Naive thymus-derived CD8-positive, alpha-beta T cell (primary cell): ENCODE data around the gene TMEM30A. TPM values are rescaled to one million over a fixed set of nuclear protein-coding genes. Genes with fewer than 3 reads are reported as not detected.

Experiments
- ATAC-seq, 2 donors: fragments of 150-1000 bp; cut with Tn5 transposase in 1 of 2; sonication (Bioruptor Pico), chemical (Tn5 transposase) in 1 of 2; 1 replicate in 1 of 2; 2 replicates in 1 of 2; pipeline ENCODE4 v1.10.0; 2021; ENCODE audit warnings: mild to moderate bottlenecking in 2 of 2, moderate library complexity in 2 of 2
- POLR2A ChIA-PET: fragments of 350-600 bp; sonication (Branson Sonifier 250); formaldehyde crosslinking; loops from one replicate; lab custom pipeline; 2021; ENCODE audit warnings: antibody characterized with exemption; lab: Charles Lee
- DNase-seq, 10 donors: peaks; one replicate each; pipeline versions ENCODE4 v3.0.0 to v3.0.0-alpha.2; 2020 to 2022
- H3K27ac Mint-ChIP-seq, 10 donors: one replicate each; pipeline ENCODE4 v1.8.0; 2020 to 2022; ENCODE audit warnings: mild to moderate bottlenecking in 10 of 10, mixed read lengths in 10 of 10, moderate library complexity in 4 of 10, inconsistent platforms in 1 of 10
- H3K27me3 Mint-ChIP-seq, 5 donors: one replicate each; pipeline ENCODE4 v1.8.0; 2021 to 2022; ENCODE audit warnings: mixed read lengths in 5 of 5
- H3K36me3 Mint-ChIP-seq, 3 donors: one replicate each; pipeline ENCODE4 v1.8.0; 2020 to 2022; ENCODE audit warnings: mixed read lengths in 3 of 3, mild to moderate bottlenecking in 2 of 3, inconsistent platforms in 1 of 3
- H3K4me1 Mint-ChIP-seq, 4 donors: one replicate each; pipeline ENCODE4 v1.8.0; 2021 to 2022; ENCODE audit warnings: mixed read lengths in 4 of 4
- H3K4me3 Mint-ChIP-seq, 10 donors: one replicate each; pipeline ENCODE4 v1.8.0; 2020 to 2022; ENCODE audit warnings: mild to moderate bottlenecking in 10 of 10, mixed read lengths in 10 of 10, moderate library complexity in 6 of 10, inconsistent platforms in 1 of 10
- H3K9me3 Mint-ChIP-seq, 9 donors: one replicate each; pipeline ENCODE4 v1.8.0; 2020 to 2022; ENCODE audit warnings: mixed read lengths in 9 of 9, mild to moderate bottlenecking in 3 of 9, inconsistent platforms in 1 of 9, moderate library complexity in 1 of 9
- polyA plus RNA-seq, 3 donors: library from polyadenylated mRNA; unstranded; fragments of 300-500 nt; fragmentation: Illumina TruSeq; gene quantifications; one replicate each; pipeline ENCODE4 v1.2.3, GENCODE V29; 2021
- total RNA-seq, 8 experiments: library from RNA in 2 of 8; stranded (reverse) in 2 of 8; gene quantifications; one replicate each; pipeline ENCODE4 v1.2.3 and lab custom pipeline; 2021 to 2026

The TMEM30A gene
- total and polyA plus RNA-seq, 5 experiments from 2014 or later = 36.8 to 68.3 (median 50.9) TPM

DNA sequence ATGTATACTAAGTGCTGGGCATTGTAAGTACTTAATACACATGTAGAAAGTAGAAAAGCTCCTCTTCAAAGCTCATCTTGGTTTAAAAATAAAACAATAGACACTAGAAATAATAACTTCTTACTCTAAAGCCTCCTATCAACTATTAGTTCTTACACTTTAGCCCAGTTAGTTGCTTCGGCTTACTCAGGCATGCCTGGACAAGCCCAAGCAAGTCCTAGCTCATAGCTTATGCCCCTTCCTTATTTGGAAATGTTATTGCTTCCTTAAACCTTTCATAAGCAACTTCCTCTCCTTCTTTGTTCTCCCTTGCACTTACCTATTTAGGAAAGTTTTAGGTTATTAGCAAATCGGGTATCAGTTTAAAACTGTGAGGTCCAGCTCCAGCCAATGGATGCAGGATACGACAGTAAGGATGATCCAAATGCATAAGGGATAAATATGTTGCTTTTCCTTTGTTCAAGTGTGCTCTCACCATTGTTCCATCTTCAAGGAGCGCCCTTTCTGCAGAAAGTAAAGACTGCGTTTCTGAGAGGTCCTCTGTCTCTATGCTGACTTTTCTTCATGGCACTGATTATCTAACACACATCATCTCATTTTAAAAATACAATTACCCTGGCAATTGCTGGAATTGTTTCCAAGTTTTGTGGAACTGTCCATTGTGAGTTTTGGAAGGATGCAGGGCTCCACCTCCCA lies 12.3 kb downstream of the TMEM30A start:
- POLR2A ChIA-PET = no interaction called here
- Mint-ChIP-seq H3K9me3 (no peaks in the 10 kb centered on the region), H3K27me3 (no peaks in the 10 kb centered on the region), H3K4me1 (peaks cover 34 to 79% (median 75%) of the 10 kb centered on the region in 4 donors), H3K36me3 (peaks cover 9 to 39% (median 11%) of the 10 kb centered on the region in 3 donors), H3K4me3 (no peak overlapping the region), H3K27ac (peak overlapping the region in 7 of 10 donors; percentile 0 to 72 (median 26))
- DNase-seq (no peak), ATAC-seq (no peak)

DNA sequence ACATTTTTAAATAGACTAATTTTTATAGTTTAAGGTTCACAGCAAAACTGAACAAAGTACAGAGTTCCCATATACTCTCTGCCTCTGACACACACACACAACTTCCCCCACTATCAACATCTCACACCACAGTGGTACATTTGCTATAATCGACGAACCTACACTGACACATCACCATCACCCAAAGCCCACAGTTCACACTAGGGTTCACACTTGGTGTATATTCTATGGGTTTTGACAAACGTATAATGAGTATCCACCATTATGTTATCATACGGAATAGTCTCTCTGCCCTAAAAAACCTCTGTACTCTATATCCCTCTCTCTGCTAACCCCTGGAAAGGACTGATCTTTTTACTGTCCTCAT lies 15.6 kb downstream of the TMEM30A start:
- H3K4me3 Mint-ChIP-seq = no peak overlapping the region
- ATAC-seq (no peak), DNase-seq (no peak)
- H3K36me3 Mint-ChIP-seq = peaks cover 0 to 37% (median 12%) of the 10 kb centered on the region in 3 donors
- peak overlapping the region in 7 of 10 donors; percentile 3 to 71 (median 31) for H3K27ac Mint-ChIP-seq
- peaks cover 16 to 58% (median 47%) of the 10 kb centered on the region in 4 donors for H3K4me1 Mint-ChIP-seq
- POLR2A ChIA-PET = no interaction called here
- no peaks in the 10 kb centered on the region for H3K27me3 Mint-ChIP-seq
- no peaks in the 10 kb centered on the region for H3K9me3 Mint-ChIP-seq

DNA sequence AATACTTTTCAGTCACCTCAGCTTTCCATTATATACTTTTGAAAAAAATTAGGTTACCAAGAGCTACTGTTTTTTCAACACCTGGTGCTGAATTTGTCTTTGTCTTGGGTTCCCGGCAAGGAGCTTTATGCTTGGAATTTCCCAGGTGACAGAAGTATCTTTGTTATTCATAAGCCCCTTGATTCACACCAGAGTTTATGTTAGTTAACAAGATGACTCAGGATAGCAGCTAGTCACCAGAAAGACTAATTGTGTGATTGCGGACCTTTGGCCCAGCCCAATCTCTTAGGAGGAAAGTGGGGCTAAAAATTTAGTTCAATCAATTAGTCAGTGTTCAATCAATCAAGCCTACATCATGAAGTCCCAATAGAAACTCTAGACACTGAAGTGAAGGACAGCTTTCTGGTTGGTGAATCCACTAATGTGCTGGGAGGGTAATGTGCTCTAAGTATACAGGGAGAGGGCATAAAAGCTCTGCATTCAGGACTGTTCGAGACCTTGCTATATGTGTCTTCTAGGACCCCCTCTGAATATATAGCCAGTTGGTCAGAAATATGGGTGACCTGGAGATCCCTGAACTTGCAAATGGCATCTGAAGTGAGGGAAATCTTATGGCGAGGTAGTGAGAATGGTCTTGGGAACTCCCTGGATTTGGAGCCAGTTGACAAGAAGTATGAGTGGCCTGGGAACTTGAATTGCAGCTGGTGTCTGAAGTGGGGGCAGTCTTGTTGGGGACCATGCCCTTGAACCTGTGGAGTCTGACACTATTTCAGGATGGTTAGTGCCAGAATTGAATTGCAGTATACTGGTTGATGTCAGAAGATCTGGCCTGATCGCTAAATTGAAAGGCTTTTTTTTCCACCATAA lies 16.2 kb downstream of the TMEM30A start:
- Mint-ChIP-seq H3K4me3 (peak overlapping the region in 1 of 10 donors; percentile 20), H3K27ac (peak overlapping the region in 9 of 10 donors; percentile 3 to 71 (median 31)), H3K9me3 (no peaks in the 10 kb centered on the region), H3K36me3 (peaks cover 0 to 40% (median 12%) of the 10 kb centered on the region in 3 donors), H3K27me3 (no peaks in the 10 kb centered on the region), H3K4me1 (peaks cover 15 to 54% (median 44%) of the 10 kb centered on the region in 4 donors)
- ATAC-seq = no peak
- POLR2A ChIA-PET = interaction anchor here (0.9 kb wide), 1 partner anchor 10 kb away, joined by 3 read pairs; no protein-coding TSS in a partner anchor
- no peak for DNase-seq

DNA sequence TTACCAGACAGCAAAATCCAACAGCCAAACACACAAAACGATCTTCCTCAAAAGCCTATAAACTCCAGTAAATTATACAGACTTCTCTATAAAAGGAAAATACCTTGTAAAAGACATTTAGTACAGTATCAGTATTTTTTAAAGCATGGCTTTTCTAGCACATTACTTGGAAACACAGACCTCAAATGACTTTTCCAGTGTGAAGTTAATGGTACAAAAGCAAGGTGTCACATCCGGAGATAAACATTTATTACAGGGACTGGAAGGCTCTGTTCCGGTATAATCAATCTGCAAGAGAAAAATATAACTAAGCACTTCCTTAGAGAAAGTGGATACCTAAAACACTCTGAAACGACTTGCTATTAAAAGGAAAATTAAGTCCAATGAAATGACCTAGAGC lies 17.1 kb downstream of the TMEM30A start:
- DNase-seq (no peak), ATAC-seq (no peak)
- no peaks in the 10 kb centered on the region for H3K9me3 Mint-ChIP-seq
- H3K27me3 Mint-ChIP-seq = no peaks in the 10 kb centered on the region
- H3K36me3 Mint-ChIP-seq = peaks cover 0 to 41% (median 12%) of the 10 kb centered on the region in 3 donors
- peak overlapping the region in 2 of 10 donors; percentile 20 to 31 for H3K27ac Mint-ChIP-seq
- no peak overlapping the region for H3K4me3 Mint-ChIP-seq
- peaks cover 15 to 46% (median 41%) of the 10 kb centered on the region in 4 donors for H3K4me1 Mint-ChIP-seq
- POLR2A ChIA-PET = interaction anchor here (0.9 kb wide), 1 partner anchor 9 kb away, joined by 3 read pairs; no protein-coding TSS in a partner anchor

DNA sequence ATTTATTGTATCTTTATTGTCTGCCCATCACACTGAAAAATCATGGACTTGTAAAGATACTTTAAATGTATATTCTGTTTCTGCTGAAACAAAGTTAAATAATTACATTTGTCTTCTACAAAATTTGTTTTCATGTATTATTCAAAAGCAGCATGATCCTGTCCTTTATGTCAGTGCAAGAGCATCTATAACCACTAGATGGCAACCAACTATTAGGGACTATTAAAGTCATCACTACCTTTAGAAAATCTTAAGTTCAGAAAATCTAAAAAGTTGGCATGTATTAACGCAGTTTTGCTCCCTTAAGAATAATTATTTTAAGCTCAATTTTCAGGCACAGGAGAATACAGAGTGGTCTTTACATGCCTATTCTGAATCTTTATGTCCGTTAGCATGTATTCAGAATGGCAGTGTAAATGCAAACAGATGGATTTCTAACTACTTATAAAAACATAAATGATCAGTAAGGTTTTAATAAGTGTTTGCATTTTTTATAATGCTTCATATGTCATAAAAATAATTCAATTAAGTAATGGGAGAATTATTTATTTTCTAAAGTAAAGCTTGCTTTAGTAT lies 17.8 kb downstream of the TMEM30A start:
- DNase-seq = peak in 3 of 10 donors; percentile 36 to 47 (median 36)
- no peaks in the 10 kb centered on the region for H3K27me3 Mint-ChIP-seq
- peak overlapping the region in 1 of 10 donors; percentile 22 for H3K4me3 Mint-ChIP-seq
- POLR2A ChIA-PET = no interaction called here
- H3K9me3 Mint-ChIP-seq = no peaks in the 10 kb centered on the region
- H3K27ac Mint-ChIP-seq = peak overlapping the region in 1 of 10 donors; percentile 5
- H3K4me1 Mint-ChIP-seq = peaks cover 11 to 42% (median 34%) of the 10 kb centered on the region in 4 donors
- ATAC-seq = peak; percentile 63
- peaks cover 0 to 43% (median 8%) of the 10 kb centered on the region in 3 donors for H3K36me3 Mint-ChIP-seq

DNA sequence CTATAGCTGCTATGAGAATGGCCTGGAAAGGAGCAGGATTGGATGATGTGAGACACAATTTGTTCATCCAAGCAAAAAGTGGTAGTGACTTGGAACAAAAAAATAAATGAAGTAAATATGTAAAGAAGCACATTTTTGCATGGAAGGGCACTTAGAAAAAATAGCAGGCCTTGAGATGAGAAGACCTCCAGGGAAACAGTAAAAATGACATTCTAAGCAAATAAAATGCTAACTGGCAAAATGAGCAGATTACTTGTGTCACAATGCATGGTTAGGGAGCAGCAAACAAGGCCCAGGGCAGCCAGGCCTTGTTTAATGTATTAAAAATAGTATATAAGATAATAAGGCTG lies 21.2 kb downstream of the TMEM30A start:
- Mint-ChIP-seq H3K9me3 (no peaks in the 10 kb centered on the region), H3K27me3 (no peaks in the 10 kb centered on the region), H3K36me3 (peaks cover 0 to 66% (median 8%) of the 10 kb centered on the region in 3 donors), H3K4me3 (no peak overlapping the region), H3K4me1 (peaks cover 6 to 17% (median 10%) of the 10 kb centered on the region in 4 donors), H3K27ac (peak overlapping the region in 2 of 10 donors; percentile 8 to 31)
- POLR2A ChIA-PET = no interaction called here
- ATAC-seq (no peak), DNase-seq (no peak)

DNA sequence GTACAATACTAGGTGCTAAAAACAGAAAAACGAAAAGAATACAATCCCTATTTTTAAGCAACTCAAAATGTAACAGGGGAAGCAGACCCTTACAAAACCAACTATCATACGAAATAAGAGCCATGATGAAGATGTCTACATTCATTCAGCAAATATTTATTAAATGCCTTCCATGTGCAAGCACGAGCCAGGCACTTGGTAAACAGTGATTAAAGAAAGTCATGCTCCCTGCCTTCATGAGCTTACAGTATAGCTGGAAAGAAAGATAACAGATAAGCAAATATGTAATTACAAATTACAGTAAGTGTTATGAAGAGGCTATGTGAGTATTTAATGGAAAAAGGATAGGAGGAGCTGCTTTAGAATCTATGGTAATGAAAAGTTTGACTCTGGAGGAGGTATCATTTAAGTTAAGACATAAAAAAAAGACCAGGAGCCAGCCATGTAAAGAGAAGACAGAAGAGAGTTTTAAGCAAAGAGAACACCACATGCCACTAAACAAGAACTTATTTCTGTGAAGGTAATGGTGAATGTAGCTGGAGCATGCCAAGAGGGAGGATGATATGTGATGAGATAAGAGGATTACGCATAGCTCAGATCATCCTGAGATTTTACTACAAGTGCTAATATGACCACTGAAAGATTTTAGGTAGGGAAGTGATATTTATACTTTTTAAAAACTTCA lies 21.7 kb downstream of the TMEM30A start:
- peaks cover 0 to 70% (median 8%) of the 10 kb centered on the region in 3 donors for H3K36me3 Mint-ChIP-seq
- H3K9me3 Mint-ChIP-seq = no peaks in the 10 kb centered on the region
- H3K27me3 Mint-ChIP-seq = no peaks in the 10 kb centered on the region
- POLR2A ChIA-PET = no interaction called here
- H3K4me1 Mint-ChIP-seq = peaks cover 6 to 14% (median 6%) of the 10 kb centered on the region in 4 donors
- no peak overlapping the region for H3K4me3 Mint-ChIP-seq
- no peak for DNase-seq
- no peak for ATAC-seq
- H3K27ac Mint-ChIP-seq = peak overlapping the region in 1 of 10 donors; percentile 31

DNA sequence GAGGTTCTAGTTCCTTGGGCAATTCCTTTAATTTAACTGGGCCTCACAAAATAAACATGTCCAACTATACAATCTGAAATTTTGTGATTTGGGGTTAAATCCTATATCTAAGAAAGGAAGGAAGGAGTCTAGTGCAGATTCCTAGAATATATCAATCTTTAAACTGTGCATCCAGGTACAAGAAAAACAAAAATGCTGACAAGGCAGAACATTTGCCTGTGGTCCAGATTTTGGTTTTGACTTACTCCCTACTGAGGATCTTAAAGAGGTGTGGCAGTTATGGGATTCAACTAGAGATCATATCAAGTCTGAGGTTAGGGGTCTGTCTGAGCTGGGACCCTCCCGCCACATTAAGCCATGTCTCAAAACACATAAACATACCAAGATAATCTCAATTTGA lies 23.3 kb downstream of the TMEM30A start:
- peaks cover 0 to 6% (median 2%) of the 10 kb centered on the region in 4 donors for H3K4me1 Mint-ChIP-seq
- DNase-seq = no peak
- no peaks in the 10 kb centered on the region for H3K9me3 Mint-ChIP-seq
- peaks cover 0 to 80% (median 13%) of the 10 kb centered on the region in 3 donors for H3K36me3 Mint-ChIP-seq
- no peak overlapping the region for H3K27ac Mint-ChIP-seq
- no peak for ATAC-seq
- no peak overlapping the region for H3K4me3 Mint-ChIP-seq
- POLR2A ChIA-PET = interaction anchor here (0.5 kb wide), 1 partner anchor 136 kb away, joined by 3 read pairs; no protein-coding TSS in a partner anchor
- H3K27me3 Mint-ChIP-seq = no peaks in the 10 kb centered on the region

DNA sequence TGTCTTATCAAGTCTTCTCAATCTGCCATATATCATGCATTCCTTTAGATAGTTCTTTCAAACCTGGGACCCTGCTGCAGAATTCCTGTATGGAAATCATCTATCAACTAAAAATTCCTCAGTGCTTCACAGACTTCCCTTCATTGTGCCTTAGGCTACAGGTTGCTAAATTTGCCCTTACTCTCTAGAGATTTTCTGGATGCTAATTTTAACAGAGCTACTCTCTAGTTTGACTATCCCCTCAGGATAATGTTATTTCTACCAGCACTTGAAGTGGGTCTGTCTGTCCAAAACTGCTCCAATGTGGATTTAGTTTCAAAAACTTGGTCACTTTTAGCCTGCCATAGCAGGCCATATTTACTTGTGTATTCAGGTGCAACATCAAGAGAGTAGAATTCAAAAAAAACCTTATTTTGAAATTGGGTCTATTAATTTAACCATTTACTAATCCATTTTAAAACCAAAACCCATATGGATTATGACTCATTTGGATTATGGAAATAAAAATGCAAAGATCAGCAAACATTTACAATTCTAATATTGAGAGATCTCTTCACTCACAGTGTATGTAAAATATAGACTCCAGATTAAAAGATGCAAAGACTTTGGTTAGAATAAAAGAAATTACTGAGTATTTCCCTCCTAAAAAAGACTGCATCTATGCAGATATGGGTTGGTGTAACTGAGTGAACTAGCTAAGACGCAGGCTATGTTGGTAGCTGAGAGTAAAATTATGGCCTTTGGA lies 27.1 kb downstream of the TMEM30A start:
- POLR2A ChIA-PET = interaction anchor here (1.5 kb wide), 1 partner anchor 10 kb away, joined by 3 read pairs; no protein-coding TSS in a partner anchor
- DNase-seq (no peak), ATAC-seq (no peak)
- Mint-ChIP-seq H3K27me3 (no peaks in the 10 kb centered on the region), H3K9me3 (no peaks in the 10 kb centered on the region), H3K4me1 (peaks cover 0 to 2% (median 0%) of the 10 kb centered on the region in 4 donors), H3K27ac (no peak overlapping the region), H3K4me3 (no peak overlapping the region), H3K36me3 (peaks cover 0 to 78% (median 12%) of the 10 kb centered on the region in 3 donors)

DNA sequence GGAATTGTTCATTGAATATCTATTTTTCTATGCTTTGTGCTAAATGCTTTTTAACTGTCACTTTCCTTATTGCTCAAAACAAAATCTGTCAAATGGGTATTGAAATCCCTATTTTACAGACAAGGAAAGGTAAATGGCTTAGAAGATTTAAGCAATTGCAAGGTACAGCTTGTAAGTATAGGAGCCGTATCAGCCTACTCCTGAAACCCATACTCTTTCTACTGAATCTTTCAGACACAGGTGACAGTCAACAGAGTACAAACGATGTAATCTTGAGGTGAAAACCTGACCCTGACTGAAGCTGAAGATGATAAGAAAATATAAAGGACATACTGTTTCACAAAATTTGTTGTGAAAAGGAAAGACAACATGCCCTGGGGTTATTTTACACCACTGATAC lies 34.0 kb downstream of the TMEM30A start:
- no peak overlapping the region for H3K27ac Mint-ChIP-seq
- no peak for ATAC-seq
- H3K4me1 Mint-ChIP-seq = peaks cover 0 to 3% (median 0%) of the 10 kb centered on the region in 4 donors
- peaks cover 0 to 12% (median 0%) of the 10 kb centered on the region in 5 donors for H3K27me3 Mint-ChIP-seq
- no peak for DNase-seq
- H3K9me3 Mint-ChIP-seq = peaks cover 0 to 2% (median 0%) of the 10 kb centered on the region in 9 donors
- H3K4me3 Mint-ChIP-seq = no peak overlapping the region
- H3K36me3 Mint-ChIP-seq = peaks cover 0 to 17% (median 0%) of the 10 kb centered on the region in 3 donors
- POLR2A ChIA-PET = interaction anchor here (0.8 to 1.1 kb wide), 2 partner anchors 10 to 352 kb away, joined by 3 to 4 read pairs; no protein-coding TSS in a partner anchor

DNA sequence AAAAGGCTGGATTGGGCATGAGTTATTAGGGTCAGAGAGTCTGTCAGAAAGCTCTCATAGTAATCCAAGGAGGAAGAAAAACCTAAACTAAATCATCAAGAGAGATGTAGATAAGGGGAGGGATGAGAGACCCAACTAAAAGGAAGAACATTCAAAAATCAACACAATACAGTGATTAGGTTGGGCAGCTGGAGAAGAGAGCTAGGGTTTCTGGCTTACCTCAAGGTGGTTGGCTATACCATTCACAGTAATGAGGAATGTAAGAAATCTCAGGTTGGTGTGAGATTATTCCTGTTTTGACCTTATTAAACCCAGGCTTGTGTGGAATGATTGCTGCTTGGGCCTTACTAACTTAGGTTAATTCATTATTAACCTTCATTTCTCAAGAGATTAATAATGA lies 34.8 kb downstream of the TMEM30A start:
- POLR2A ChIA-PET = interaction anchor here (0.8 to 1.1 kb wide), 2 partner anchors 11 to 353 kb away, joined by 3 to 4 read pairs; no protein-coding TSS in a partner anchor
- DNase-seq = no peak

More for the DNA sequence above, 34.8 kb downstream of the TMEM30A start:
- Mint-ChIP-seq H3K4me3 (no peak overlapping the region), H3K9me3 (peaks cover 0 to 2% (median 0%) of the 10 kb centered on the region in 9 donors), H3K4me1 (peaks cover 0 to 4% (median 0%) of the 10 kb centered on the region in 4 donors), H3K27ac (peak overlapping the region in 1 of 10 donors; percentile 75), H3K27me3 (peaks cover 0 to 17% (median 0%) of the 10 kb centered on the region in 5 donors), H3K36me3 (peaks cover 0 to 13% (median 0%) of the 10 kb centered on the region in 3 donors)
- no peak for ATAC-seq
